ENCODE results near the gene USP12. TPM values are rescaled to one million over a fixed set of nuclear protein-coding genes. Genes with fewer than 3 reads are reported as not detected.

The USP12 gene
- total RNA-seq, 1 donor from 2014 or later: 37.5 TPM

DNA sequence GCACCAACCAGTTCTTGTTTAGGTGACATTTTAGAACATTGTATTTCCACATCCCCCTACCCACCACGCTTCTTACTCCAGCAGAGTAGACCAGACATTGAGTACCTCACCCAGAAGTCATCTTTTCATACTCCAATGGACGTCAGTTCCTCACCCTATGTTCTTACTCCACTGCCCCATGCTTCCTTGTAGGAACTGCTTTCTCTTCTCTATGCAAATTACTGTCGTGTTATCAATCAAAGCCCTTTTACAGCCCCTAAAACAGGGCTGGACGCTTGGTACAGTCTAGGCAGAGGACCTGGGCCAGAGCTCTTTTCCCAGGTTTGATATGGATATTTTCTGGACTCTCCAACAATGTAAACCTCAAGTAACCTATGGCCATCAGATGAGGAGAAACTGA is 58.2 kb downstream of the USP12 start:
- intact Hi-C loops (cut with DNase I): no loop called here
- no peak for DNase-seq
- TF ChIP-seq CTCF (IDR thresholded peaks at IDR 0.05): no peak
- no peak for ATAC-seq
- Histone ChIP-seq H3K27me3 (no peaks in the 10 kb centered on the region), H3K9me3 (no peaks in the 10 kb centered on the region), H3K36me3 (peaks cover 4% of the 10 kb centered on the region), H3K4me3 (no peak overlapping the region), H3K4me1 (peaks cover 6% of the 10 kb centered on the region), H3K27ac (no peak overlapping the region)

GRCh38 chr13:27112006-27112405 is 59.6 kb downstream of the USP12 start:
- DNase-seq: no peak

GRCh38 chr13:27110056-27110746 is 61.4 kb downstream of the USP12 start:
- no peak overlapping the region for H3K27ac ChIP-seq
- peaks cover 4% of the 10 kb centered on the region for H3K36me3 ChIP-seq
- no peaks in the 10 kb centered on the region for H3K9me3 ChIP-seq
- H3K4me1 ChIP-seq: no peaks in the 10 kb centered on the region
- no peak for TF ChIP-seq CTCF (IDR thresholded peaks at IDR 0.05)
- DNase-seq (no peak), ATAC-seq (no peak)
- H3K4me3 ChIP-seq: no peak overlapping the region
- H3K27me3 ChIP-seq: no peaks in the 10 kb centered on the region
- intact Hi-C loops (cut with DNase I): no loop called here

More at GRCh38 chr13:27112006-27112405, 59.6 kb downstream of the USP12 start:
- no peaks in the 10 kb centered on the region for H3K9me3 ChIP-seq
- no peak for TF ChIP-seq CTCF (IDR thresholded peaks at IDR 0.05)
- no peak overlapping the region for H3K4me3 ChIP-seq
- H3K4me1 ChIP-seq: peaks cover 6% of the 10 kb centered on the region
- no peak overlapping the region for H3K27ac ChIP-seq
- H3K36me3 ChIP-seq: peaks cover 4% of the 10 kb centered on the region
- no peaks in the 10 kb centered on the region for H3K27me3 ChIP-seq
- intact Hi-C loops (cut with DNase I): no loop called here
- ATAC-seq: no peak

GRCh38 chr13:27106144-27106543 is 65.5 kb downstream of the USP12 start:
- Histone ChIP-seq H3K9me3 (no peaks in the 10 kb centered on the region), H3K27ac (no peak overlapping the region), H3K36me3 (peaks cover 17% of the 10 kb centered on the region), H3K27me3 (no peaks in the 10 kb centered on the region), H3K4me3 (no peak overlapping the region), H3K4me1 (no peaks in the 10 kb centered on the region)
- DNase-seq: no peak
- intact Hi-C loops (cut with DNase I): no loop called here
- TF ChIP-seq CTCF (IDR thresholded peaks at IDR 0.05): no peak
- no peak for ATAC-seq

DNA sequence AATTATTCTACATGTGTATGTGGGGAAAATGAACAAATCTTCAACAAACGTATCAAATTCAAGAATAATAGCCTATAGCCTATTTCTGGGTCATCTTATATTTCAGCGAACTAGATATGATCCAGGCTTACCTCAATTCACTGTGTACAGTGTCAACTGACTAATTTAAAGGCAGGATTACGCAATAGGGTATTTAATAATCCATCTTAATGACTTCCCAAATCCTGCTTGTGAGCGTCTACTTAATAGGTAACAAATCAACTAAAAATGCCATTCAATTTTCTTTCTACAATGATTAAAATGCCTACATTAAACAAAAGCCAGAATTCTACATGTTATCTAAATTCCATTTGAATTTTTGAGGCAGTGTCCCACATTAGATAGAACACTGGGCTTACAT is 67.0 kb downstream of the USP12 start:
- DNase-seq (no peak), ATAC-seq (no peak)
- Histone ChIP-seq H3K4me1 (no peaks in the 10 kb centered on the region), H3K27me3 (no peaks in the 10 kb centered on the region), H3K27ac (no peak overlapping the region), H3K4me3 (no peak overlapping the region), H3K9me3 (no peaks in the 10 kb centered on the region), H3K36me3 (peaks cover 17% of the 10 kb centered on the region)
- no peak for TF ChIP-seq CTCF (IDR thresholded peaks at IDR 0.05)
- intact Hi-C loops (cut with DNase I): no loop called here

- TF ChIP-seq CTCF (IDR thresholded peaks at IDR 0.05): no peak
- no peak for DNase-seq
- no peaks in the 10 kb centered on the region for H3K9me3 ChIP-seq
- ATAC-seq: no peak
- H3K36me3 ChIP-seq: peaks cover 17% of the 10 kb centered on the region
- no peaks in the 10 kb centered on the region for H3K27me3 ChIP-seq
- H3K27ac ChIP-seq: no peak overlapping the region
- intact Hi-C loops (cut with DNase I): no loop called here
- H3K4me3 ChIP-seq: no peak overlapping the region
- no peaks in the 10 kb centered on the region for H3K4me1 ChIP-seq
Observed at GRCh38 chr13:27101847-27102246, 69.8 kb downstream of the USP12 start.
